AG04450 (cell line): Measurements from ENCODE around the gene EHMT1. TPM values are rescaled to one million over a fixed set of nuclear protein-coding genes. Genes with fewer than 3 reads are reported as not detected.
A peak's percentile ranks its signal among the peaks of the same experiment; 100 is the strongest.

Source experiments
- CTCF ChIA-PET: fragments of 300-600, 350-600 bp; formaldehyde crosslinking; extraction: SDS; loops from one replicate; lab custom pipeline; 2022; ENCODE audit warnings: antibody characterized with exemption, inconsistent platforms; lab: Charles Lee
- POLR2A ChIA-PET: fragments of 350-600 bp; formaldehyde crosslinking; extraction: SDS; loops from one replicate; lab custom pipeline; 2021; ENCODE audit warnings: antibody characterized with exemption, inconsistent platforms; lab: Yijun Ruan, JAX
- DNase-seq: peaks from one replicate; pipeline ENCODE4 v3.0.0-alpha.2; 2011; ENCODE audit warnings: low read depth, low spot score
- H3K27ac ChIP-seq: one replicate; pipeline ENCODE4 v1.5.1; 2012; ENCODE audit warnings: low read depth, low read length, control low read depth
- H3K27me3 ChIP-seq: one replicate; pipeline ENCODE4 v1.6.0; 2012; ENCODE audit warnings: low read length; ENCODE audit not compliant: control insufficient read depth, insufficient read depth
- H3K4me3 ChIP-seq: 2 replicates; pipeline ENCODE4 v1.5.1; 2011; ENCODE audit warnings: mild to moderate bottlenecking, low read depth, low read length, control low read depth
- H3K9me3 ChIP-seq: 2 replicates; pipeline ENCODE4 v1.5.1; 2012; ENCODE audit warnings: low read length; ENCODE audit not compliant: control insufficient read depth, insufficient read depth
- polyA plus RNA-seq: library from polyadenylated mRNA; depleted of rRNA; stranded (reverse); fragments of >200 nt; gene quantifications from 2 replicates; pipeline ENCODE4 v1.2.3, GENCODE V29; 2011
- TF ChIP-seq, protein P1 (sequence below): IDR thresholded peaks from 2 replicates; pipeline ENCODE4 v1.5.1; 2011; ENCODE audit warnings: low read depth, low read length, control low read depth, inconsistent platforms

The EHMT1 gene
- polyA plus RNA-seq, 1 experiment: 26.1 TPM

DNA sequence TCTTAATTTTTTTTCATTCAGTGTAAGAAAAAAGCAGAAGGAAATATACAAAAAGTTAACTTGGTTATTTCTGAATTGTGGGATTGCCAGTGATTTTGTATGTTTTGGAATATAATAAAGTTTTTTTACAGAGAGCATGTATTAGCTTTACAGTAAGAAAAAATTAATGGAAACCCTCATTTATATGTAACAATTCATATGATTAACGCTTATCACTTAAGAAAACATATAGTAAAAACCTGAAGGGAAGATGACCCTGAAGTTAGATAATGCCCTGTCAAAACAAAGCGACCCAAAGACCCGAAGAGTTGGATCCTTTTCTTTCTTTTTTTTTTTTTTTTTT, 52.4 kb downstream of the EHMT1 start:
- ChIA-PET CTCF (interaction anchor here (0.6 to 2.3 kb wide), 8 partner anchors 8 to 477 kb away, joined by 3 to 17 read pairs (median 5); no protein-coding TSS in a partner anchor), POLR2A (interaction anchor here (0.7 kb wide), 2 partner anchors 31 to 93 kb away, joined by 11 to 15 read pairs; no protein-coding TSS in a partner anchor)

DNA sequence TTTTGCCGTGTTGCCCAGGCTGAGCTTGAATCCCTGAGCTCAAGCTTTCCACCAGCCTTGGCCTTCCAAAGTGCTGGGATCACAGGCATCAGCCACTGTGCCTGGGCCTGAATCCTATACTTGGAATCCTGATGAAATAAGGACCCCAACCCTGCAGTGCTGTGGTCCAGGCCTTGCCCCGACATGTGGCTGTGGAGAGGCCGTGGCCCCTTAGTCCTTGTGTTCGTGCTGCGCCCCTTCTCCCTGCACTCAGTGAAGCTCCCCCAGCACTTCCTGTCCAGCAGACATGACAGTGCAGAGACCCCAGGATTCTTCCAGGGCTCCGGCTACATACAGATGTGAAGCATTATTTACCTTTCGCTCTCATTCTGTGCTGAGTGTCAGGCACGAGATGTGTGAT, 52.9 kb downstream of the EHMT1 start:
- H3K9me3 ChIP-seq: peaks cover 3% of the 10 kb centered on the region; the same call in 1 of the 2 replicates
- TF ChIP-seq, protein P1, sequence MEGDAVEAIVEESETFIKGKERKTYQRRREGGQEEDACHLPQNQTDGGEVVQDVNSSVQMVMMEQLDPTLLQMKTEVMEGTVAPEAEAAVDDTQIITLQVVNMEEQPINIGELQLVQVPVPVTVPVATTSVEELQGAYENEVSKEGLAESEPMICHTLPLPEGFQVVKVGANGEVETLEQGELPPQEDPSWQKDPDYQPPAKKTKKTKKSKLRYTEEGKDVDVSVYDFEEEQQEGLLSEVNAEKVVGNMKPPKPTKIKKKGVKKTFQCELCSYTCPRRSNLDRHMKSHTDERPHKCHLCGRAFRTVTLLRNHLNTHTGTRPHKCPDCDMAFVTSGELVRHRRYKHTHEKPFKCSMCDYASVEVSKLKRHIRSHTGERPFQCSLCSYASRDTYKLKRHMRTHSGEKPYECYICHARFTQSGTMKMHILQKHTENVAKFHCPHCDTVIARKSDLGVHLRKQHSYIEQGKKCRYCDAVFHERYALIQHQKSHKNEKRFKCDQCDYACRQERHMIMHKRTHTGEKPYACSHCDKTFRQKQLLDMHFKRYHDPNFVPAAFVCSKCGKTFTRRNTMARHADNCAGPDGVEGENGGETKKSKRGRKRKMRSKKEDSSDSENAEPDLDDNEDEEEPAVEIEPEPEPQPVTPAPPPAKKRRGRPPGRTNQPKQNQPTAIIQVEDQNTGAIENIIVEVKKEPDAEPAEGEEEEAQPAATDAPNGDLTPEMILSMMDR: no peak
- H3K27ac ChIP-seq: no peak overlapping the region
- DNase-seq: no peak
- CTCF ChIA-PET: interaction anchor here (1.2 to 2.3 kb wide), 4 partner anchors 12 to 29 kb away, joined by 4 to 14 read pairs (median 8); no protein-coding TSS in a partner anchor
- H3K27me3 ChIP-seq: no peaks in the 10 kb centered on the region
- POLR2A ChIA-PET: no interaction called here
- H3K4me3 ChIP-seq: no peak overlapping the region

More for the DNA sequence above, 52.4 kb downstream of the EHMT1 start:
- Histone ChIP-seq H3K27me3 (no peaks in the 10 kb centered on the region), H3K27ac (no peak overlapping the region), H3K4me3 (no peak overlapping the region), H3K9me3 (peaks cover 3% of the 10 kb centered on the region; the same call in 1 of the 2 replicates)
- no peak for DNase-seq
- TF ChIP-seq, protein P1: no peak

DNA sequence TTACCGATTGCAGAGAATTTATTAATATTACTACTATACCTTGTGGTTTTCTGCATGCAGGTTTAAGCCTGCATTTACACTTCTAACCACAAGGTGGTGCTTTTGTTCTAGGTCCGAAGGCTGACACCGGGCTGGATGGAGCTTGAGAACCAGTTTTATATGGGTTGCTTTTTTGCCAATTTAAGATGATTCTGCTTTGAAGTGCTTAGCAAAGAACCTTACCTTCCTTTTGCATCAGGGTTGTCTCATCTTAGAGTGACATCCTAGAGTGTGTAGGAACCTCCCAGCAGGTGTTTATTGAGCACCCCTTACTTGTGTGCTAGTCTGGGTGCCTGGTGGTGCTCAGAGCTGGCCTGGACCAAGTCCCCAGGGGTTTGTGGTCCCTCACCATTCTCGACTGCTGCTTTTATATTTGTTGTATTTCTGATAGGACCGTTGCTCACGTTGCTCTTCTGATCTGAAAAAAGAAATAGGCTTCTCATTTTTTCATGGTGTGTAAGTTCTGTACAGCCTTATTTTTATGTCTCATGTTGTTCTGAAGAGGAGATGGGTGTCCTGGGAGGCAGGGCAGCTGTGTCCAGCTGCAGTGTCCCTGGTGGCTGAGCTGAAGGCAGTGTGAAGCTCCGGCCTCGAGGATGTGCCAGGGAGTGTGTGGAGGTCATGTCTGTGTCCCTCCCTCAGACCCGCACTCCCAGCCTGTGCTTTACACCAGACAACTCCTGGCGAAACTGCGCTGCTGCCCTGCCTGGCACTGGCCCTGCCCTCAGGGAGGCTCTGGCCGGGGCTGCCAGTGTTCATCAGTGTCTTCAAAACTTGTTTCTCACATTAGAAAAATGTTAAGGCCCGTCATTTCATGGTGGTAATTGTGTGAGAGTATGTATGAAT, 54.3 kb downstream of the EHMT1 start:
- CTCF ChIA-PET: interaction anchor here (0.6 to 2.3 kb wide), 40 partner anchors 8 to 355 kb away, joined by 3 to 14 read pairs (median 3); no protein-coding TSS in a partner anchor
- POLR2A ChIA-PET: interaction anchor here (1.1 kb wide), 1 partner anchor 46 kb away, joined by 3 read pairs; no protein-coding TSS in a partner anchor
- peaks cover 3% of the 10 kb centered on the region; the same call in 1 of the 2 replicates for H3K9me3 ChIP-seq
- H3K27ac ChIP-seq: no peak overlapping the region
- peak; percentile 32 for DNase-seq
- TF ChIP-seq, protein P1: peak; percentile 89
- no peaks in the 10 kb centered on the region for H3K27me3 ChIP-seq
- H3K4me3 ChIP-seq: no peak overlapping the region

DNA sequence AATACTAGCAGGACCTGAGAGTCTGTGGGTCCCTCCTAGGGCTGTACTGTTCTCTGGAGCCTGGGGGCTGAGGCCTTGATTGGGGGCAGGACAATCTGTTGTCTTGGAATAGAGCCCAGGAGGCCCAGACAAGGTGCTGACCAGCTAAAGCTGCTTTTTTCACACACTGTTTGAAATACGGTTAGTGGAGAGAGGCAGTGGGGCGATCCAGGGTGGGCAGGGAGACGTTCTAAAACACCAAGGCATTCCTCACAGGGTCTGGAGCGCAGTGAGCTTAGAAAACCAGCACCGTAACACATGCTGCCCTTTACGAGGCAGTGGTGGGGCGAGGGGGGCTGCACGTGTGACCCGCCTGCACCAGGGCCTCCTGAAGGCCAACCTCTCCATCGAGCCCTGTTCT, 55.1 kb downstream of the EHMT1 start:
- TF ChIP-seq, protein P1: no peak
- Histone ChIP-seq H3K4me3 (no peak overlapping the region), H3K27me3 (no peaks in the 10 kb centered on the region), H3K27ac (peak overlapping the region; percentile 1), H3K9me3 (peaks cover 3% of the 10 kb centered on the region; the same call in 1 of the 2 replicates)
- ChIA-PET POLR2A (interaction anchor here (1.1 kb wide), 1 partner anchor 45 kb away, joined by 3 read pairs; no protein-coding TSS in a partner anchor), CTCF (interaction anchor here (1.0 to 1.4 kb wide), 7 partner anchors 11 to 97 kb away, joined by 3 to 7 read pairs (median 5); no protein-coding TSS in a partner anchor)
- no peak for DNase-seq
